SK-N-MC (cell line): ENCODE measurements around the gene MMP11.

ENCODE experiments used
- EZH2 ChIP-seq: fragments of 200-600 bp; sonication (generic); IDR thresholded peaks from one replicate; pipeline ENCODE4 v1.6.1; 2017; ENCODE audit warnings: antibody characterized with exemption
- FOXP2 ChIP-seq: optimal IDR thresholded peaks from 2 replicates; pipeline ENCODE3; 2011; ENCODE audit warnings: mild to moderate bottlenecking, moderate library complexity; ENCODE audit not compliant: insufficient read depth; ENCODE audit errors: extremely low read length, control extremely low read depth
- POLR2AphosphoS5 ChIP-seq: IDR thresholded peaks from 2 replicates; pipeline ENCODE4 v1.6.1; 2012; ENCODE audit warnings: mild to moderate bottlenecking, low read depth, low read length, borderline replicate concordance

- TF ChIP-seq EZH2 (no peak), POLR2AphosphoS5 (no peak), FOXP2 (no peak)
Observed at GRCh38 chr22:23779083-23779482, 6.4 kb downstream of the MMP11 start.
